ENCODE data around the gene RPH3AL. TPM values are rescaled to one million over a fixed set of nuclear protein-coding genes. Genes with fewer than 3 reads are reported as not detected.

RPH3AL gene
- total and polyA plus RNA-seq, 8 donors, result 8.9 to 57.1 (median 11.0) TPM

GRCh38 chr17:306536-307294, 45.9 kb downstream of the RPH3AL start:
- Histone ChIP-seq H3K9me3 (no peaks in the 10 kb centered on the region), H3K4me1 (no peaks in the 10 kb centered on the region), H3K27me3 (peaks cover 0 to 7% of the 10 kb centered on the region in 2 donors), H3K36me3 (no peaks in the 10 kb centered on the region), H3K27ac (no peak overlapping the region), H3K4me3 (no peak overlapping the region)
- peak in 1 of 4 donors; percentile 71 for DNase-seq
- ATAC-seq, result no peak
- intact Hi-C loops (cut with DNase I), result no loop called here
- TF ChIP-seq CTCF (IDR thresholded peaks at IDR 0.05), result no peak

GRCh38 chr17:306116-306515, 46.5 kb downstream of the RPH3AL start:
- no peaks in the 10 kb centered on the region for H3K9me3 ChIP-seq
- intact Hi-C loops (cut with DNase I), result no loop called here
- no peak for TF ChIP-seq CTCF (IDR thresholded peaks at IDR 0.05)
- no peak overlapping the region for H3K4me3 ChIP-seq
- ATAC-seq (no peak), DNase-seq (peak in 1 of 4 donors; percentile 61)
- no peak overlapping the region for H3K27ac ChIP-seq
- H3K4me1 ChIP-seq, result no peaks in the 10 kb centered on the region
- no peaks in the 10 kb centered on the region for H3K36me3 ChIP-seq
- H3K27me3 ChIP-seq, result peaks cover 0 to 7% of the 10 kb centered on the region in 2 donors

- ATAC-seq, result peak; percentile 49
- DNase-seq, result peak in 1 of 4 donors; percentile 82
- no peak overlapping the region for H3K27ac ChIP-seq
- peaks cover 0 to 7% of the 10 kb centered on the region in 2 donors for H3K27me3 ChIP-seq
- H3K36me3 ChIP-seq, result no peaks in the 10 kb centered on the region
- intact Hi-C loops (cut with DNase I), result no loop called here
- no peaks in the 10 kb centered on the region for H3K4me1 ChIP-seq
- no peaks in the 10 kb centered on the region for H3K9me3 ChIP-seq
- H3K4me3 ChIP-seq, result no peak overlapping the region
- TF ChIP-seq CTCF (IDR thresholded peaks at IDR 0.05), result no peak
Observed at GRCh38 chr17:305090-305976, 47.3 kb downstream of the RPH3AL start.

GRCh38 chr17:304461-304860, 48.1 kb downstream of the RPH3AL start:
- H3K36me3 ChIP-seq, result no peaks in the 10 kb centered on the region
- peak in 1 of 4 donors; percentile 39 for DNase-seq
- no peak for ATAC-seq
- peaks cover 0 to 7% of the 10 kb centered on the region in 2 donors for H3K27me3 ChIP-seq
- no peaks in the 10 kb centered on the region for H3K9me3 ChIP-seq
- H3K4me3 ChIP-seq, result no peak overlapping the region
- intact Hi-C loops (cut with DNase I), result no loop called here
- H3K4me1 ChIP-seq, result no peaks in the 10 kb centered on the region
- TF ChIP-seq CTCF (IDR thresholded peaks at IDR 0.05), result no peak
- no peak overlapping the region for H3K27ac ChIP-seq

- DNase-seq (peak in 1 of 4 donors; percentile 28), ATAC-seq (no peak)
- Histone ChIP-seq H3K27ac (no peak overlapping the region), H3K27me3 (peaks cover 0 to 7% of the 10 kb centered on the region in 2 donors), H3K4me1 (no peaks in the 10 kb centered on the region), H3K36me3 (no peaks in the 10 kb centered on the region), H3K4me3 (no peak overlapping the region), H3K9me3 (no peaks in the 10 kb centered on the region)
- no peak for TF ChIP-seq CTCF (IDR thresholded peaks at IDR 0.05)
- intact Hi-C loops (cut with DNase I), result no loop called here
Observed at GRCh38 chr17:303168-303567, 49.4 kb downstream of the RPH3AL start.

Data from left lung (tissue), 10 donors.